ENCODE results near the gene CCR7.

Gene CCR7

DNA sequence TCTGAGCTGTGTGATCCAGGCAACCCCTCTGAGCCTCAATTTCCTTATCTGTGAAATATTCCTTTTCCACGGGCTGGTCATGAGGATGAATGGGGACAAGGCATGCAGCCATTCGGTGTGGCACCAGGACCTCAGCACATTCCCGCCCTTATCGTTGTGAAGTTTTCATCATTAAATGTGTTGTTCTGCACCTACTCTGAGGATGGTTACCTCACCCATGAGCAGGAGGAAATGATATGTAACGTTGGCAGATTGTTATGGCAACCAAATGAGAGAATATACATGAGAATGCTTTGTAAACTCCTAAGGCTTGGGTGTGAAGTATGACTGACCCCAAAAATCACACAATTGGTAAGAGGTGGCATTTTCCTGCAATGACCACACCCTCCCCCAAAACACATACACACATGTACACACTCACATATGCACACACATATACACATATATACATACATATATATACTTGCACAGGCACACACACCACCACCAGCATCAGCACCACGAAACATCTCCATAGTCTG lies 42.8 kb upstream of the CCR7 start:
- TF ChIP-seq CTCF (conservative IDR thresholded peaks at IDR 0.05; ENCODE audit: low read length) = no peak
- H3K4me3 ChIP-seq (ENCODE audit: low read length) = no peak overlapping the region
- no peak for DNase-seq (ENCODE audit: low read depth)

DNA sequence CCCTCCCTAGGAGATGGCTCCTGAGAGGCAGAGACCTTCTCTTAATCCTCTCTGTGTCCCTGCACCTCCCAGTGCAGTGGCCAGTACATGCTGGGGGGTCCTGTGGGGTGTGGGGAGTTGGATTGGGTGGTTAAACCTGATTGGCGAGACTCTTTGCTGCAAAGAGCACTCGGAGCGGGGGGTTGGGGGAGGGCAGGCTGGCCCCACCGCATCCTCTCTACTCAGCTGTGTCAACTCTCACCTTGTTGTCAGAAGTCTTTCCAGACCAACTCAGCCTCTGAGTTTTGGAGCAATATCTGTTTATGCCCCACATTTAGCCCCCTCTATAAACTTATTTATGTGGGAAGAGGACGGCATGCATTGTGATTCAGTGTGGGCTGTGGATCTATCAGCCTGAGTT lies 42.4 kb upstream of the CCR7 start:
- H3K4me3 ChIP-seq (ENCODE audit: low read length) = no peak overlapping the region
- DNase-seq (ENCODE audit: low read depth) = no peak
- no peak for TF ChIP-seq CTCF (conservative IDR thresholded peaks at IDR 0.05; ENCODE audit: low read length)

- no peak for DNase-seq (ENCODE audit: low read depth)
- H3K4me3 ChIP-seq (ENCODE audit: low read length) = no peak overlapping the region
- no peak for TF ChIP-seq CTCF (conservative IDR thresholded peaks at IDR 0.05; ENCODE audit: low read length)
Measured at GRCh38 chr17:40606548-40607353, 41.5 kb upstream of the CCR7 start.

- TF ChIP-seq CTCF (conservative IDR thresholded peaks at IDR 0.05; ENCODE audit: low read length) = no peak
- no peak for DNase-seq (ENCODE audit: low read depth)
- H3K4me3 ChIP-seq (ENCODE audit: low read length) = no peak overlapping the region
Measured at GRCh38 chr17:40605306-40605705, 40.0 kb upstream of the CCR7 start.

DNA sequence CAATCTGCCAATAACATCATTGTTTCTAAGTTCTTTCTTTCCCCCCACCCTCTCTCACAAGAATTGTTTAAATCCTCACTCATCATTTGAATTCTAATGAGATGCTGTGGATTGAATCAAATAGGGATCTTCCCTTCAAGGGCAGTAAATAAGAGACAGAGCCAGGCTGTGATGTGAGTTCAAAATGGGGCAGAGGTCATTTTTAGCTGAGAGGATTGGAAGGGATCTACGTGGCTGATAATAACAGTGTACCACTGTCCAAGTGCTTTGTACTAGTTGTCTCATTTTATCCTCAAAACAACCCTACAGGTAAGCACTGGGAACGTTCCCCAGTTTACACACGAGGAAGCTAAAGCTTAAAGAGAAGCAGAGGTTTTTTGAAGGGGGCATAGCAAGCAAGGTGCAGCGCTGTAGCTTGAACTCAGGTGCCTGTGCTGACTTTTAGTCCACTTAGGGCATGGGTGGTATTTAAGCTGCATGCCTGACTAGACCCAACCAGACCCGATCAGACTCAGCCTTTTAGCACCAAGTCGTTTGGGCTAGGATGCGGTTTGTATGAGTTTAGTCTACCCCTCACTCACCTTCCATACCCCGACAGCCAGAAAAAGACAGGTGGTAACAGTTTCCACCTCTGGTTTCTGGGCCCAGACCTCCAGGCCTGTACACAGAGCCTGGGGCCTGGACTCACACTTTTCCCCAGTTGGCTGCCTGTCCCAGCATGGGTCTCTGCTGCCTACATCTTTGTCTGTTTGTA lies 39.2 kb upstream of the CCR7 start:
- no peak for DNase-seq (ENCODE audit: low read depth)
- TF ChIP-seq CTCF (conservative IDR thresholded peaks at IDR 0.05; ENCODE audit: low read length) = no peak
- H3K4me3 ChIP-seq (ENCODE audit: low read length) = no peak overlapping the region

- no peak for TF ChIP-seq CTCF (conservative IDR thresholded peaks at IDR 0.05; ENCODE audit: low read length)
- H3K4me3 ChIP-seq (ENCODE audit: low read length) = no peak overlapping the region
- DNase-seq (ENCODE audit: low read depth) = no peak
Measured at GRCh38 chr17:40602445-40603443, 37.5 kb upstream of the CCR7 start.
